Stimulated activated CD4-positive, alpha-beta T cell treated with anti-CD3 and anti-CD28 coated beads, Interleukin-4, amount 100 ng/mL, for 48 hours (primary cell): ENCODE data around the gene ITSN1.

Source experiments
- DNase-seq, 2 donors: peaks; one replicate each; pipeline ENCODE4 v3.0.0-alpha.2; 2020; ENCODE audit warnings: low read depth in 2 of 2

Gene ITSN1

GRCh38 chr21:33836408-33836807 is 194.1 kb downstream of the ITSN1 start:
- DNase-seq, result no peak

- DNase-seq, result no peak
Observed at GRCh38 chr21:33839167-33839716, 196.9 kb downstream of the ITSN1 start.

- no peak for DNase-seq
Observed at GRCh38 chr21:33839806-33840205, 197.5 kb downstream of the ITSN1 start.

- DNase-seq, result no peak
Observed at GRCh38 chr21:33840771-33841170, 198.5 kb downstream of the ITSN1 start.

- no peak for DNase-seq
Observed at GRCh38 chr21:33841561-33841960, 199.3 kb downstream of the ITSN1 start.

GRCh38 chr21:33843216-33843615 is 200.9 kb downstream of the ITSN1 start:
- DNase-seq, result no peak

GRCh38 chr21:33844104-33844889 is 202.0 kb downstream of the ITSN1 start:
- DNase-seq, result no peak

- no peak for DNase-seq
Observed at GRCh38 chr21:33844890-33845205, 202.5 kb downstream of the ITSN1 start.

GRCh38 chr21:33846141-33846540 is 203.8 kb downstream of the ITSN1 start:
- no peak for DNase-seq

GRCh38 chr21:33847588-33848248 is 205.4 kb downstream of the ITSN1 start:
- DNase-seq, result no peak

GRCh38 chr21:33848249-33848953 is 206.1 kb downstream of the ITSN1 start:
- DNase-seq, result no peak

GRCh38 chr21:33849834-33850233 is 207.5 kb downstream of the ITSN1 start:
- DNase-seq, result no peak

GRCh38 chr21:33850401-33850800 is 208.1 kb downstream of the ITSN1 start:
- no peak for DNase-seq

GRCh38 chr21:33850985-33851384 is 208.7 kb downstream of the ITSN1 start:
- no peak for DNase-seq

- no peak for DNase-seq
Observed at GRCh38 chr21:33852485-33852884, 210.2 kb downstream of the ITSN1 start.

GRCh38 chr21:33854604-33855003 is 212.3 kb downstream of the ITSN1 start:
- no peak for DNase-seq

GRCh38 chr21:33855190-33855589 is 212.9 kb downstream of the ITSN1 start:
- DNase-seq, result no peak

- no peak for DNase-seq
Observed at GRCh38 chr21:33856893-33857527, 214.7 kb downstream of the ITSN1 start.

GRCh38 chr21:33857846-33858666 is 215.8 kb downstream of the ITSN1 start:
- DNase-seq, result no peak

GRCh38 chr21:33858667-33859372 is 216.5 kb downstream of the ITSN1 start:
- no peak for DNase-seq
